ENCODE data around the gene HAAO.

The HAAO gene

DNA sequence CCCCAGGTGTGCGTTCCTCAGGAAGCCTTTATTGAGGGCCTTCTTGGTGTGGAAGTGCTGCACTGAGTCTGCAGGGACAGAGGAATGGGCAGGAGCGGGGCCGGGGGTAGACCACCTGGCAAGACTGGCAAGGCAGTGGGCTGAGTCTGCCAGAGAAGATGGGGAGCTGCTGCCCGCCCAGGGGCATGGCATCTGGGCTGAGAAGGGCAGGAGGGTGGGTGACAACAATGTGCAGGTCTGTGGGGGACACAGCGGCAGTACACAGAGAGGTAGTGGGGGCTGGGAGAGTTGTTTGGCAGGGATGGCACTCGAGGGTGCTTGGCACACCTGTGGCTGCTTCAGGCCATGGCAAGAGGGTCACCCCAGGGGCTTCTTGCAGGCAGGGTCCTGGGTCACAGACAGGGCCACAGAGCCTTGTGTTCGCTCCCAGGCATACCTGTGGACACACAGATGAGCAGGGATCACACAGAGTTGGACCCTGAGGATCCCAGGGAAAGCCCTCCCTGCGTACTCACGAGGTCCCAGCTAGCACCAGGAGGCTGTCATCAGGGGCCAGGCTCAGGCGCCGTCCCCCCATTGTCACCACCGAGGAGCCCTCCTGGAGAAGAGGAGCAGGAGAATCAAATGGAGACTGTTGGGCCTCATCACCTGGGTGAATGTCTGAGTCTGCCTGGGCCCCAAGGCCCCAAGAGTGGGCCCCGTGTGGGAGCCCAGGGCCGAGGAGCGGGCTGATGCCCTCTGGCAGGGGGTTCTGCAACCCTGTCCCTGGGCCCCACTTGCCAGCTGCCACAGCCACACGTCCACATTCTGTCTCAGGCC, 25.1 kb downstream of the HAAO start:
- no peak for DNase-seq

GRCh38 chr2:42765686-42766085, 26.7 kb downstream of the HAAO start:
- no peak for DNase-seq

DNA sequence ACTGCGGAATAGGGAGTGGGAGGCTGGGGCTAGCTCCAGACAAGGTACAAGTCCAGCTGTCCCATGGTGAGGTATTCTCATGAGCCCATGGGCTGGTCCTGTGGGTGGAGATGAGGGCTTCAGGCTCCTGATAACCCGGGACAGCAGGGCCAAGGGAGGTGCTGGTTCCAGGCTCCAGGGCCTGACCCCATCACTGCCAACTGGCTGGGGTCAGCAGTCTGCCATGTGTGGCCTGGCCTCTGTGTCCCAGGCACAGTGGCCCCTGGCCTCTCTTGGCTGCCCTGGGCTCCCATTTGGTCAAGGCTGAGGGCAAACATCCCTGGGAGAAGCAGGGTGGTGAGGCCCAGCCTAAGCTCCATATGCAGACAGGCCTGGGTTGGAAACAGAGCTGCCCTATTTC, 27.5 kb downstream of the HAAO start:
- DNase-seq: no peak

DNA sequence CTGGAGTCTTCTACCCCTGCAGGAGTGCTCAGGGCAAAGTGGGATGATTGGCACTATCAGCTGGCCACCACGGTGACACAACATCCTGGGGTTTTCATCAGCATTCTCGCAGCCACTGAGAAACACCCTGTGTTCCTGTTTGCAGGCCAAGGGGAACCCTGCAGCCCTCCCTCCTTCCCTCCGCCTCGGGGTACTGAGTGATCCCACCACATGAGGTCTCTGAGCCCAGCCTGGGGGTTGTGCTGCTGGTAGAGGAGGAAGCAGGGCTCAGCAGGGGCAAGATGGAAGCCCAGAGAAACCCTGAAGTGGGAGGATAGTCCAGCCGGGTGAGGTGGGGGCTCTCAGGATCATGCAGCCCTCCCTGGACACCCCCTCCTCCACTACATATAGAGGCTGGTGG, 28.3 kb downstream of the HAAO start, which contains the start of gene OXER1:
Gene OXER1, minus strand, starts transcription at position 40 of the 400 bp plus-strand sequence. CDS start 73 bp downstream, outside the sequence.
- DNase-seq: no peak

DNA sequence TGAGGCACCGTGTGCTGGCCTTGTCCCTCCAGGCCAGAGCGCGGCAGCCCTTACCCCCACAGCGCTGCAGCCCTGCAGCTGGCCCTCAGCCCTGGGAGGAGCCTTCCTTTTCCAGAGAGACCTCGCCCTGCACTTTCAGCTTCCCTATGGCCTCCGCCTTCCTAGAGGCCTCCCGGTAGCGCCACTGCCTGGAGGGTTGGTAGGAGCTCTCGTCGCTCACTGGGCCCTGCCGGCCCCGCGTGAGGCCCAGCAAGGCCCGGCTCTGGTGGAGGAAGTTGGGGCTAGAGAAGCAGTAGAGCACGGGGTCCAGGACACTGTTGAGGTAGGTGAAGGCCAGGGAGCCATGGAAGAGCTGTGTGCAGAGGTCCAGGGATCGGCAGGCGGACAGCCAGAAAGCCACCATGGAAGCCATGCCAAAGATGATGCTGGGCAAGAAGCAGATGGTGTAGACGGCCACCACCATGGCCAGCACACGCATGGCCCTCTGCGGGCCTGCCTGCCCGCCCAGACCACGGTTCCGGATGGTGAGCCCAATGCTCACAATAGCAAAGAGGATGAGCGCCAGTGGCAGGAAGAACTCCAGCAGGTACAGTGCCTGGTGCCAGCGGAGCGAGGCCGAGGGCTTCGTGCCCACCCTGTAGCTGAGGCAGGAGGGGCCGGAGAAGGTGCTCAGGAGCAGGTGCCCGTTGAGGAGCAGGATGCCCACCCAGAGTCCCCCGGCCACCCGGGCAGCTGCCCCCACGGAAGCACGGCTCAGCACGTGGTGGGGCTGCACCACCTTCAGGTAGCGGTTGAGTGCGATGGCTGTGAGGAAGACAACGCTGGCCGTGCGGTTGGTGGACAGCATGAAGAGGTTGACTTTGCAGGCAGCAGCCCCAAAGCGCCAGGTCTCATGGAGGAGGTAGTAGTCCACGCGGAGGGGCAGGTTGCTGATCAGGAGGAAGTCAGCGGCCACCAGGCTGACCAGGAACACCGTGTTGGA, 29.3 kb downstream of the HAAO start:
- DNase-seq: no peak

DNA sequence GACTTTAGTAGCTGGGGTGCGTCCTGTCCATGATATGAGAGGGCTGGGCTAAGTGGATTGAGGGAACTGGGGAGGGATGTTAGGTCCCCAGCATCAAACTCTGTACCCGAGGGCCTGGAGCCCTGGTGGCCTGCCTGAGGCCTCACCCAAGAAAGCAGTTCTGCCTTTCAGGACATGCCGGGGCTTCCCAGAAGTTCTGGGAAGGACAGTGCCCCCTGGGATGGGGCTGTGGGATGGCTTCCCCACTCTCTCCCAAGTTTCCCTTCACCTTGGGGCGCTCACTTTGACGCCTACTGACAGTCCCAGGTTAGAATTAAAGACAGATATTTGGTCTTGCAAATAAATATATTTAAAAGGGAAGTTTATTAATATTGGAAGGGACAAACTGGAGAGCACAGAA, 30.2 kb downstream of the HAAO start:
- no peak for DNase-seq

- no peak for DNase-seq
Measured at GRCh38 chr2:42761554-42761953, 30.8 kb downstream of the HAAO start.

DNA sequence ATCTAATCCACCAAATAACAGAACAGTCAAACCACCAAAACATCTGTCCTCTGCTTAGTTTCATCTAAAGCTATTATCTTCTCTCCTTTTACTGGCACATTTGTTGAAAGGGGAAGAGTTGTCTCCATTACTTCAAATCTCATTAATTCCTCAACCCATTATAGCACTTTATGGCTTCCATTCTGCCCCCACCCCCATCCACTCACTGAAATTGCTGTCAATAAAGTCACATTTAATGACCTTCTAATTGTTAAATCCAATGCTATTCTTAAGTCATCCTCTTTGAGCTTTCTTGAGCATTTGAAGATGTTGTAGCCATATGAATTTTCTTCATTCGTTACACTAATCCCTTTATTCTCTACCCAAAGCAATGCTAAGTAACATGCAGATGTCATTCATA, 33.6 kb downstream of the HAAO start:
- no peak for DNase-seq

- DNase-seq: no peak
Measured at GRCh38 chr2:42757981-42758740, 34.2 kb downstream of the HAAO start.

- no peak for DNase-seq
Measured at GRCh38 chr2:42756966-42757513, 35.3 kb downstream of the HAAO start.

- no peak for DNase-seq
Measured at GRCh38 chr2:42756150-42756775, 36.1 kb downstream of the HAAO start.

DNA sequence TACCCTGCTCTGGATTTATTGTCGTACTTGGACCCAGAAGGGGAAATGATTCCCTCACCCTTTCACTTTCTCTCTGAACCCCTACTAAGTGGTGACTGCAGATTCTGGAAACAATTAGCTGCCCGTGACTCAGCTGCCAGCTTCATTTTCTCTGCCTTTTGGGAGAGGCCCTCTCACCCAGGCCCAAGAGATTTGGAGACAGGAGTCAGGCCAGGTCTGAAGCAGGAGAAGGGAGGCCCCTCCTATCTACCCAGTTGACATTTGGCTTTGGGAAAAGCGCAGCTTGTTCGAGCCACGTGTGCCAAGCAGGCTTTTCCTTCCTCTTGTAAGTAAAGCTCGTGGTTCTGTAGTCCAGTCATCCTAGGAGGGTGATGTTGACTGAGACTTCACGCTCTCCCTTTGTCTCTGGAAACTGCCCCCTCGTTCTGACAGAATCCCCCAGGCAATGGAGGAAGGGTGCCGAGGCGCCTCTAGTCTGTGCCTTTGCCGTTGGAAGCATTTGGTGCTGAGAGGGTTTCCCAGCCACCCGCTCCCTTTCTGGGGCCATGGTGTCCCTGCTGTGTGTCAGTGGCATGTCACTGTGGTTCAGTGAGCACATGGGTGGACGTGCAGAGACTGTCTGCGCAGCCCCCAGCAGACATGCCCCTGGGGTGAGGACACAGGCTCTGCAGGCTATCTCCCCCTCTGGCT, 37.0 kb downstream of the HAAO start:
- no peak for DNase-seq

GRCh38 chr2:42754776-42755140, 37.6 kb downstream of the HAAO start:
- DNase-seq: no peak

GRCh38 chr2:42754021-42754775, 38.2 kb downstream of the HAAO start:
- DNase-seq: no peak

GRCh38 chr2:42752816-42753813, 39.3 kb downstream of the HAAO start:
- no peak for DNase-seq

- no peak for DNase-seq
Measured at GRCh38 chr2:42752314-42752713, 40.1 kb downstream of the HAAO start.

DNA sequence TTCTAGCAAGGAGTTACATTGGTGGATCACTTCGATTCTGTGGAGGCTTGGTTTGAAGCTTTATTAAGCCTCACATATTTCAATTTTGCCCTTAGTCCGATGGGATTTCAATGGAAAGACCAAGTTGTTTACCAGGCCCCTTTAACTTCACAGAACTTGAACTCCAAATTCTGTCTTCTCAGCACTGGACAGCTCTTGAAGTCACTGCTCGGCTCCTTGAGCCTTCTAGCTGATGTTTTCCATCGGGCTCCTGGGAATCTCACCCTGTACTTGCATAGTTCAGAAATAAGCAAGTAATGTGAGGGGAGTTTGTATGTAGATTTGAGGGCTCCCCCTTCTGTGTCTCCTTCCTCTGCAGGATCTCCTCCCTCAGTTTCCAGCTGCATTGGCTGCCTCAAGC, 43.5 kb downstream of the HAAO start:
- no peak for DNase-seq

DNA sequence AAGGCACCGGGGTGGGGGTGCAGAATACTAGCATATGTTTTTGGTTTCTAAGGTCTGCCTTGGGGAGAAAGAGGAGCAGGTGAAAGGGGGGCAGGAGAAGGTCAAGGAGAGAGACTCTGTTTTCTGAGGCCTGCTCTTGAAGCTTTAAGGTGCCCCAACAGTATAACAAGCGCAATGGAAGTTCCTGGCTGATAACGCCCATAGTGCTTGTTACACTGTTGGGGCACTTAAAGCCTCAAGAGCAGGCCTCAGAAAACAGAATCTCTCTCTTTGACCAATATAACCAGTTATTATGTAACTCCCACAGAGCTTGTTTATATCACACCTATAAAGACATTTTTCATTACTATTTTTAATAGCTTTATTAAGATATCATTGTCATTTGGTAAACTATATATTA, 45.0 kb downstream of the HAAO start:
- DNase-seq: no peak

GRCh38 chr2:42744545-42745082, 47.8 kb downstream of the HAAO start:
- DNase-seq: no peak

Measured in activated CD4-positive, alpha-beta T cell treated with anti-CD3 and anti-CD28 coated beads, Interleukin-2, Interleukin-6, amounts not matched to agents 100 ng/mL and 50 ng/mL, durations not matched to agents 16 hours and 8 hours (primary cell).